Gastrocnemius medialis (tissue), 4 donors: Measurements from ENCODE around the gene ZIC2. TPM values are rescaled to one million over a fixed set of nuclear protein-coding genes. Genes with fewer than 3 reads are reported as not detected.
A peak's percentile ranks its signal among the peaks of the same experiment; 100 is the strongest.

Experiments
- ATAC-seq, 2 donors: fragments of 150-250 bp; one replicate each; pipeline ENCODE4 v1.9.1; 2016
- DNase-seq, 2 donors: peaks; one replicate each; pipeline ENCODE4 v3.0.0-alpha.2; 2019
- H3K27ac ChIP-seq, 4 donors: fragments of 200-600 bp; sonication (generic); 1 replicate in 1 of 4; 2 replicates in 3 of 4; pipeline ENCODE4 v1.5.1; 2016 to 2018; ENCODE audit warnings: mild to moderate bottlenecking in 2 of 4, moderate library complexity in 1 of 4
- H3K27me3 ChIP-seq, 3 donors: fragments of 200-600 bp; sonication (generic) in 2 of 3; 1 replicate in 1 of 3; 2 replicates in 2 of 3; pipeline versions ENCODE4 v1.5.1 to v1.6.0; 2016 to 2019; ENCODE audit warnings: mild to moderate bottlenecking in 1 of 3, moderate library complexity in 1 of 3
- H3K36me3 ChIP-seq, 2 donors: fragments of 200-600 bp; sonication (generic) in 1 of 2; one replicate each; pipeline ENCODE4 v1.5.1; 2017 to 2018
- H3K4me1 ChIP-seq, 2 donors: fragments of 200-600 bp; sonication (generic) in 1 of 2; one replicate each; pipeline ENCODE4 v1.5.1; 2016 to 2017; ENCODE audit warnings: mild to moderate bottlenecking in 2 of 2
- H3K4me3 ChIP-seq, 4 donors: fragments of 200-600 bp; sonication (generic) in 3 of 4; 1 replicate in 1 of 4; 2 replicates in 3 of 4; pipeline ENCODE4 v1.5.1; 2016 to 2019; ENCODE audit warnings: mild to moderate bottlenecking in 2 of 4
- H3K9me3 ChIP-seq, 3 donors: fragments of 200-600 bp; sonication (generic) in 2 of 3; 1 replicate in 1 of 3; 2 replicates in 2 of 3; pipeline ENCODE4 v1.5.1; 2016 to 2019
- POLR2A ChIP-seq, 2 donors: fragments of 450-650 bp; IDR thresholded peaks; one replicate each; pipeline ENCODE4 v1.6.1; 2017; ENCODE audit warnings: antibody characterized with exemption in 2 of 2, mild to moderate bottlenecking in 2 of 2, moderate library complexity in 2 of 2
- in situ Hi-C, 4 donors: fragments of 200-750 bp; cut with MboI; loops; one replicate each; pipeline versions ENCODE4 v1.15.0 to v1.8.0; 2017; ENCODE audit warnings: low sequenced_read_pairs in 4 of 4
- intact Hi-C: fragments of 100-400 bp; cut with DNase I; formaldehyde crosslinking; loops from one replicate; pipeline ENCODE4 v1.15.1; 2023; ENCODE audit warnings: low total_unique reads
- total RNA-seq, 4 donors: library from RNA; depleted of rRNA; stranded (reverse); fragments of >200 nt; gene quantifications; one replicate each; pipeline versions ENCODE4 v1.1.0 to v1.2.3, GENCODE V29; 2016
- TF ChIP-seq, protein P1 (sequence below), 5 experiments: fragments of 450-650 bp in 3 of 5; fragments of 200-600 bp in 2 of 5; sonication (generic) in 2 of 5; IDR thresholded peaks in 4 of 5; conservative IDR thresholded peaks in 1 of 5; 1 replicate in 4 of 5; 2 replicates in 1 of 5; pipeline ENCODE4 v1.5.1; 2016 to 2019; ENCODE audit warnings: antibody characterized with exemption in 5 of 5, mild to moderate bottlenecking in 3 of 5, moderate library complexity in 3 of 5

The ZIC2 gene
- total RNA-seq, 4 donors from 2014 or later: not detected

- Histone ChIP-seq H3K4me1 (peaks cover 24 to 26% of the 10 kb centered on the region in 2 donors), H3K9me3 (no peaks in the 10 kb centered on the region), H3K27me3 (peaks cover 72 to 93% (median 89%) of the 10 kb centered on the region in 3 donors), H3K27ac (no peak overlapping the region), H3K4me3 (peak overlapping the region in 1 of 4 donors; percentile 47), H3K36me3 (no peaks in the 10 kb centered on the region)
- intact Hi-C loops (loop anchor here (5.0 kb wide), 1 partner anchor 42 kb away; no protein-coding TSS in a partner anchor), in situ Hi-C loops (no loop called here)
- ATAC-seq: no peak
- no peak for TF ChIP-seq POLR2A (IDR thresholded peaks at IDR 0.05)
- TF ChIP-seq, protein P1, sequence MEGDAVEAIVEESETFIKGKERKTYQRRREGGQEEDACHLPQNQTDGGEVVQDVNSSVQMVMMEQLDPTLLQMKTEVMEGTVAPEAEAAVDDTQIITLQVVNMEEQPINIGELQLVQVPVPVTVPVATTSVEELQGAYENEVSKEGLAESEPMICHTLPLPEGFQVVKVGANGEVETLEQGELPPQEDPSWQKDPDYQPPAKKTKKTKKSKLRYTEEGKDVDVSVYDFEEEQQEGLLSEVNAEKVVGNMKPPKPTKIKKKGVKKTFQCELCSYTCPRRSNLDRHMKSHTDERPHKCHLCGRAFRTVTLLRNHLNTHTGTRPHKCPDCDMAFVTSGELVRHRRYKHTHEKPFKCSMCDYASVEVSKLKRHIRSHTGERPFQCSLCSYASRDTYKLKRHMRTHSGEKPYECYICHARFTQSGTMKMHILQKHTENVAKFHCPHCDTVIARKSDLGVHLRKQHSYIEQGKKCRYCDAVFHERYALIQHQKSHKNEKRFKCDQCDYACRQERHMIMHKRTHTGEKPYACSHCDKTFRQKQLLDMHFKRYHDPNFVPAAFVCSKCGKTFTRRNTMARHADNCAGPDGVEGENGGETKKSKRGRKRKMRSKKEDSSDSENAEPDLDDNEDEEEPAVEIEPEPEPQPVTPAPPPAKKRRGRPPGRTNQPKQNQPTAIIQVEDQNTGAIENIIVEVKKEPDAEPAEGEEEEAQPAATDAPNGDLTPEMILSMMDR (IDR thresholded peaks at IDR 0.05 in 4 of 5, conservative IDR thresholded peaks at IDR 0.05 in 1 of 5): no peak
- no peak for DNase-seq
Observed at GRCh38 chr13:99955107-99955746, 26.4 kb upstream of the ZIC2 start.

DNA sequence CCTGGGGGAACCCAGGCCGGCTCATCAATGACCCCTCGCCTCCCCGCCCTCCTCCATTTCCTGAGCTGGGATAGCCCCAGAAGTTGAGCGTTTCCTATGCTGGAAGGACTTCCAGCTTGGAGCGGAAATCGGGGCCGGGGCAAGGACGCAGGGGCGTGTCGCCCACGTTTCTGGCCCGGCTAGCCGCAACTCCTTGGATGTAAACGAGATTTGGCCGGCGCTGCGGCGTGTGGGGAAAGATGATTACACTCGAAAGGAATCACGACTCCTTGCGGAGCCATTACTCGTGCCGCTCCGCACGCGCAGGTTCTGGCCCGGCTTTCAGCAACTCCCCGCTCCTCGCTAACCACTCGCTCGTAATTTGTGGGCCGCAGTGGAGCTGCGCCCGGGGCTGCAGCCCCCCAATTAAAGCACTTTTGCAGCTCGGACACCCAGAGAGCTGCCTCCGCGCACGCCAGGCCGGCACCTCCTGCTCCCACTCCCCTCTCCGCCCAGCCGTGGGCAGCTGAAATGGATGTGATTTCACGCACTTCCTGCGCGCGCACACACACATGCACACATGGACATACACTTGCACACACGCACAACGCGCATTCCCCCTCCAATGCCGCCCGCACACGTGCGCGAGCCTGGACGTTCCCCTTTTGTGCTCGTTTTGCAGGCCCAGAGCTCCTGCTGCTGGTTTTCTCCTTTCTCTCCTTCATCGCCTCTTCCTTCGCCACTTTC lies 25.7 kb upstream of the ZIC2 start:
- Histone ChIP-seq H3K4me3 (peak overlapping the region; percentile 21 to 47 (median 26)), H3K27me3 (peaks cover 73 to 95% (median 87%) of the 10 kb centered on the region in 3 donors), H3K4me1 (peaks cover 24 to 27% of the 10 kb centered on the region in 2 donors), H3K27ac (no peak overlapping the region), H3K9me3 (no peaks in the 10 kb centered on the region), H3K36me3 (no peaks in the 10 kb centered on the region)
- intact Hi-C loops (loop anchor here (5.0 kb wide), 1 partner anchor 41 kb away; no protein-coding TSS in a partner anchor), in situ Hi-C loops (no loop called here)
- TF ChIP-seq, protein P1 (IDR thresholded peaks at IDR 0.05 in 4 of 5, conservative IDR thresholded peaks at IDR 0.05 in 1 of 5): no peak
- TF ChIP-seq POLR2A (IDR thresholded peaks at IDR 0.05): no peak
- ATAC-seq (no peak), DNase-seq (no peak)

- no peaks in the 10 kb centered on the region for H3K36me3 ChIP-seq
- DNase-seq: no peak
- H3K27ac ChIP-seq: no peak overlapping the region
- in situ Hi-C loops: no loop called here
- H3K9me3 ChIP-seq: no peaks in the 10 kb centered on the region
- ATAC-seq: no peak
- no peak for TF ChIP-seq POLR2A (IDR thresholded peaks at IDR 0.05)
- TF ChIP-seq, protein P1 (IDR thresholded peaks at IDR 0.05 in 4 of 5, conservative IDR thresholded peaks at IDR 0.05 in 1 of 5): no peak
- H3K27me3 ChIP-seq: peaks cover 81 to 95% (median 95%) of the 10 kb centered on the region in 3 donors
- H3K4me1 ChIP-seq: peaks cover 24 to 27% of the 10 kb centered on the region in 2 donors
- peak overlapping the region; percentile 4 to 47 (median 24) for H3K4me3 ChIP-seq
- intact Hi-C loops: loop anchor here (5.0 kb wide), 1 partner anchor 41 kb away; no protein-coding TSS in a partner anchor
Observed at GRCh38 chr13:99956473-99957349, 24.9 kb upstream of the ZIC2 start.

DNA sequence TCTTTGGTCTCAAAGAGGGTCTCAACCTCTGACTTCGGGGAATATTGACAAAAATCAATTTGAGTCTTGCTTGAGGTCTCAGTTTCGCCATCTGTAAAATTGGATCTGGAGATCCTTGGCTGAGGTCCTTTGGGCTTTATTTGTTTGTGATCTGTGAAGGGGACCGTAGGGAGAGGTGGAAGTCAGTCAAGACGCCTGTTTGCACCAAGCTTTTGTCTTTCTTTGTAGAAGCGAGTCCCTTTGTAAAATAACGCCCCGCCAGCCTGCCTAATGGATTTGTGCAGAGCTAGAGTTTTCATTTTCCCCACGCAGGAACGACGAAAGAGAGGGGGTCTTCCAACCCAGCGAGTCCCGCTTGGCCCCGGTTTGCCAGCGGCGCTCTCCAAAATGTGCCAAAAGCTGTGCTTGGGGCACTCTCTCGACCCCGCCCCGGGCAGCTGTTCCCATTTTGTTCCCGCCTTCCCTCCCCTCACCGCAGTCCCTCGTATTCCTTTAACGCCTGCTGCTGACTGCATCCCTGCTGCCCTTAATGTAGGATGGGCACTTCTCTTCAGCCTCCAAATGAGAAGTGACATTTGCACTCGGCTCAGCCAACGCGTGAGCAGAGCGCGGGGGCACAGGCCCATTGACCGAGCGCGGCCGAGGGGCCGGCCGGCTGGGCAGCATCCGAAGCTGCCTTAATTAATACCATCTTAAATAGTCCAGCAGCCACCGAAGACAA lies 23.0 kb upstream of the ZIC2 start:
- peaks cover 93 to 99% (median 98%) of the 10 kb centered on the region in 3 donors for H3K27me3 ChIP-seq
- intact Hi-C loops: loop anchor here (5.0 kb wide), 1 partner anchor 39 kb away; no protein-coding TSS in a partner anchor
- no peak for DNase-seq
- no peak overlapping the region for H3K4me3 ChIP-seq
- peaks cover 24 to 27% of the 10 kb centered on the region in 2 donors for H3K4me1 ChIP-seq
- ATAC-seq: no peak
- TF ChIP-seq, protein P1 (IDR thresholded peaks at IDR 0.05 in 4 of 5, conservative IDR thresholded peaks at IDR 0.05 in 1 of 5): no peak
- TF ChIP-seq POLR2A (IDR thresholded peaks at IDR 0.05): no peak
- in situ Hi-C loops: no loop called here
- H3K27ac ChIP-seq: no peak overlapping the region
- no peaks in the 10 kb centered on the region for H3K9me3 ChIP-seq
- no peaks in the 10 kb centered on the region for H3K36me3 ChIP-seq
